Measurements from ENCODE around the gene AMY1A.
"Not testable (repeated sequence)": the region's sequence is repeated elsewhere in the genome, so short reads cannot be mapped to it uniquely, and the experiment has no call there.

AMY1A gene

GRCh38 chr1:103707670-103708069 is 52.1 kb downstream of the AMY1A start:
- in situ Hi-C loops (cut with HindIII; ENCODE audit: low pct_ligation_motif_present, low sequenced_read_pairs); H3K27ac ChIP-seq; H3K27me3 ChIP-seq (replicated peaks); H3K4me3 ChIP-seq (ENCODE audit: low read depth, low read length); H3K36me3 ChIP-seq (replicated peaks); DNase-seq: not testable (repeated sequence)

GRCh38 chr1:103710381-103710780 is 54.8 kb downstream of the AMY1A start:
- H3K4me3 ChIP-seq (ENCODE audit: low read depth, low read length); H3K27ac ChIP-seq; DNase-seq; H3K36me3 ChIP-seq (replicated peaks); H3K27me3 ChIP-seq (replicated peaks); in situ Hi-C loops (cut with HindIII; ENCODE audit: low pct_ligation_motif_present, low sequenced_read_pairs): not testable (repeated sequence)

Measured in brain microvascular endothelial cell (primary cell).